Spleen (tissue), 7 donors: ENCODE results near the gene JPH4.

Source experiments
- CTCF ChIP-seq, 11 experiments: fragments of 200-600 bp in 7 of 11; fragments of 450-650 bp in 4 of 11; sonication (generic) in 4 of 11; IDR thresholded peaks in 8 of 11; conservative IDR thresholded peaks in 3 of 11; 1 replicate in 7 of 11; 2 replicates in 4 of 11; pipeline versions ENCODE4 v1.4.0 to v1.8.0; 2016 to 2021; ENCODE audit warnings: antibody characterized with exemption in 11 of 11, inconsistent platforms in 4 of 11, mild to moderate bottlenecking in 1 of 11
- POLR2A ChIP-seq, 3 donors: fragments of 450-650 bp; IDR thresholded peaks; one replicate each; pipeline ENCODE4 v1.5.1; 2017; ENCODE audit warnings: antibody characterized with exemption in 3 of 3, mild to moderate bottlenecking in 1 of 3
- POLR2AphosphoS5 ChIP-seq, 3 donors: sonication (generic); formaldehyde crosslinking; IDR thresholded peaks; one replicate each; pipeline ENCODE4 v1.5.1; 2017; ENCODE audit warnings: antibody characterized with exemption in 3 of 3
- donor health status: DM: no; HTN: no; CAD: no; lungs with moderate emphysema.
- donor health status: DM: no; HTN: no; CAD: no.
- donor health status: DM: no; HTN: no; CAD: no.

GRCh38 chr14:23530375-23531055 lies 48.1 kb downstream of the JPH4 start:
- TF ChIP-seq CTCF (IDR thresholded peaks at IDR 0.05 in 8 of 11, conservative IDR thresholded peaks at IDR 0.05 in 3 of 11) (no peak), POLR2AphosphoS5 (IDR thresholded peaks at IDR 0.05) (no peak), POLR2A (IDR thresholded peaks at IDR 0.05) (no peak)
